ENCODE results near the gene CEBPA.

DNA sequence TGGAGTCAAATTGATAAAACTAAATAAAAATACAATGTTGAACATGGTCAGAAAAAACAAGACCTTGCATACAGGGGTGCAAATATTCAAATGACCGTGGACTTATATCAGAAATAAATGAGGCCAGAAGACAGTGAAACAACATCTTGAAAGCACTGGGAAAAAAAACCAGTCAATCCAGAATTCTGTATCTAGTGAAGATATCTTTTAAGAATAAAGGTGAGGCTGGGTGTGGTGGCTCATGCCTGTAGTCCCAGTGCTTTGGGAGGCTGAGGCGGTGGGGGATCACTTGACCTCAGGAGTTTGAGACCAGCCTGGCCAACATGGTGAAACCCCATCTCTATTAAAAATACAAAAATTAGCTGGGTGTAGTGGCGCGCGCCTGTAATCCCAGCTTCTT is 15.2 kb upstream of the CEBPA start:
- TF ChIP-seq, protein P1, sequence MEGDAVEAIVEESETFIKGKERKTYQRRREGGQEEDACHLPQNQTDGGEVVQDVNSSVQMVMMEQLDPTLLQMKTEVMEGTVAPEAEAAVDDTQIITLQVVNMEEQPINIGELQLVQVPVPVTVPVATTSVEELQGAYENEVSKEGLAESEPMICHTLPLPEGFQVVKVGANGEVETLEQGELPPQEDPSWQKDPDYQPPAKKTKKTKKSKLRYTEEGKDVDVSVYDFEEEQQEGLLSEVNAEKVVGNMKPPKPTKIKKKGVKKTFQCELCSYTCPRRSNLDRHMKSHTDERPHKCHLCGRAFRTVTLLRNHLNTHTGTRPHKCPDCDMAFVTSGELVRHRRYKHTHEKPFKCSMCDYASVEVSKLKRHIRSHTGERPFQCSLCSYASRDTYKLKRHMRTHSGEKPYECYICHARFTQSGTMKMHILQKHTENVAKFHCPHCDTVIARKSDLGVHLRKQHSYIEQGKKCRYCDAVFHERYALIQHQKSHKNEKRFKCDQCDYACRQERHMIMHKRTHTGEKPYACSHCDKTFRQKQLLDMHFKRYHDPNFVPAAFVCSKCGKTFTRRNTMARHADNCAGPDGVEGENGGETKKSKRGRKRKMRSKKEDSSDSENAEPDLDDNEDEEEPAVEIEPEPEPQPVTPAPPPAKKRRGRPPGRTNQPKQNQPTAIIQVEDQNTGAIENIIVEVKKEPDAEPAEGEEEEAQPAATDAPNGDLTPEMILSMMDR (IDR thresholded peaks at IDR 0.05): no peak
- no peak for TF ChIP-seq POLR2A (IDR thresholded peaks at IDR 0.05)
